Measurements from ENCODE around the gene FRG1. TPM values are rescaled to one million over a fixed set of nuclear protein-coding genes. Genes with fewer than 3 reads are reported as not detected.
"Not testable (repeated sequence)": the region's sequence is repeated elsewhere in the genome, so short reads cannot be mapped to it uniquely, and the experiment has no call there.

The FRG1 gene
- 67.6 and 67.8 TPM in 2 replicates for total RNA-seq

DNA sequence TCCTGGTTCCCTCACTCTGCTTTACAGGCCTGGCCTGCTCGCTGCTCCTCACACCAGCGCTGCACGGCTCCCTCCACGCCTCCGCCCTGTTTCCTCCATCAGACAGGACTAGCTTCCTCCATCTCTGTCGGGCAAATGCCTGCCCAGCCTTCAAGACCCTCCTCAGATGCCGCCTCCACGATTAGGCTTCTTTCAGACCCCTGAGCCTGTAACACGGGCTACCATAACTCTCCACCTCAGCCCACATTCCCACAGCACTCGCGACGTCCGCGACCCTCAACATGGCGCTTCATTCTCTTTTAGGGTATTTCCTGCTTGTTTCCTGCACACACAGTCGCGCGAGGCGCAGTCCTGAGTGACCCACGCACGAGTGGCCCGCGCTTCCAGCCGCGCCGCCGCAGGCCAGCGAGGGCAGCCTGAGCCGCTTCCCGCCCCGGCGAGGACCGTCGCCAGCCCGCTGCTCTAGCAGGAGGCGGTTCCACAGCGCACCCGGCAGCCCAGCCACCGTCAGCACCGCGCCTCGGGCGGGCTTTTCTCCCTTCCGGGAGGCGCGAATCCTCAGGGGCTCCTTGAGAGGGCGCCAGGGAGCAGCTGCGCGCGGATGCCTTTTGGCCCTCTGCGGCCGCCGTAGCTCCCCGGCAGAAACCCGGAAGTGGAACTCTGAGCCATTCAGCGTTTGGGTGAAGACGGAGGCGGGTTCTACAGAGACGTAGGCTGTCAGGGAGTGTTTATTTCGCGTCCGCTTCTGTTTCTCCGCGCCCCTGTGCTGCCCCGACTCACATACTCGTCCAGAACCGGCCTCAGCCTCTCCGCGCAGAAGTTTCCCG is at the start of gene FRG1:
Gene FRG1, plus strand, starts transcription at position 695 of the 827 bp plus-strand sequence. CDS start 138 bp downstream, outside the sequence.
- intact Hi-C loops (cut with micrococcal nuclease), result loop anchor here (5.0 kb wide), 1 partner anchor 308 kb away; no protein-coding TSS in a partner anchor

GRCh38 chr4:189897667-189898066 is 43.0 kb upstream of the FRG1 start:
- intact Hi-C loops (cut with micrococcal nuclease), result no loop called here

- intact Hi-C loops (cut with micrococcal nuclease), result not testable (repeated sequence)
Measured at GRCh38 chr4:189899481-189900015, 41.1 kb upstream of the FRG1 start.

DNA sequence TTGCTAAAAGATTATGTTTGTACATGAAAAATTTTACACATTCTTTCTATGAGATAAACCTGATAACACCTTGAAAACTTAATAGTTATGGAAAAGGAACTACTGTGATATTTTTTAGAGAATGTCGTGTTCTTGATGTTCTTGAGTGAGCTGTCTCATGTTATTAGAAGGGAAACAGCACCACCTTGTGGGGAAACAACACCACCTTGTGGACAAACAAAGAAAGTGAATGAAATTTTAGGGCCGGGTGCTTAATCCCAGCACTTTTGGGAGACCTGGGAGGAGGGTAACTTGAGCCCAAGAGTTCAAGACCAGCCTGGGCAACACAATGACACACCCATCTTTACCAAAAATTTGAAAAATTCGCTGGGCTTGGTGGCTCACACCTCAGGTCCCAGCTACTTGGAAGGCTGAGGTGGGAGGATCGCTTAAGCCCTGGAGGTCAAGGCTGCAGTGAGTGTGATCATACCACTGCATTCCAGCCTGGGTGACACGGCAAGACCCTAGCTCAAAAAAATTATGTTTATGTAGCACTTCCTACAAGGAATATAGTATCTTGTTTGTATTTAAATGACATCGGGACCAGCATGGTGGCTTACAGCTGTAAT is 36.1 kb upstream of the FRG1 start:
- intact Hi-C loops (cut with micrococcal nuclease), result loop anchor here (2.0 kb wide), 1 partner anchor 112 kb away; no protein-coding TSS in a partner anchor

- intact Hi-C loops (cut with micrococcal nuclease), result no loop called here
Measured at GRCh38 chr4:189912170-189912569, 28.5 kb upstream of the FRG1 start.

DNA sequence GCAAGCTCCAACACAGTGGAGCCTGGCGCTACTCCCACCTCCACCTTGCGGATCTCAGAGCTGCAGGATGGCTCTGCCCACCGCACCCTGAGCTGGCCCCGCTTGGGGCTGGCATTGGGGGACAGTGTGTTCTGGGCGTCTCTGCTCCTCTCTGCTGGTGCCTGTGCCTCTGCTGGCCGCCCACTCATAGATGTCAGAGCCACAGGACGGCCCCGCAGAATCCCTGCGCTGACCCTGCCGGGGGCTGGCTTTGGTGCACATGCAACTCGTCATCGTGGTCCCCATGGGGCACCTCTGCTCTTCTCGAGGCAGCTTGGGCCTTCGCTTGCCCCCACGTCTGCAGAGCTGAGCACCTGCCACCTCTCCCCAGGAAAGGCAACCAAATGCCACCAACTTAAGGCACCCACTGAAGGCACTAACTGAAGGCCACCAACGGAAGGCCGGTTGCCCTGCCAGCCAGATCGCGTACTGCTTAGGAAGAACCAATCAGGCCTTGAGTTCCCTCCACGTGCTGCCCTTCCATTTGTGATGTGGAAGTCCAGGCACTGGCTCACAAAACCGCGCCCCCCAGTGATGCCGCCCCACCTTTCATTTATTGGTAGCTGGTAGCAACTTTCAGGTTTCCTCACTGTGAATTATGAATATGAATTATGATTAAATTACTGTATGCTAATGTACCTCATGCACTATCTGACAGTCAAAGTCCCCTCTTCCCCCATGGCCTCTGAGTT is 23.3 kb upstream of the FRG1 start:
- intact Hi-C loops (cut with micrococcal nuclease), result no loop called here

DNA sequence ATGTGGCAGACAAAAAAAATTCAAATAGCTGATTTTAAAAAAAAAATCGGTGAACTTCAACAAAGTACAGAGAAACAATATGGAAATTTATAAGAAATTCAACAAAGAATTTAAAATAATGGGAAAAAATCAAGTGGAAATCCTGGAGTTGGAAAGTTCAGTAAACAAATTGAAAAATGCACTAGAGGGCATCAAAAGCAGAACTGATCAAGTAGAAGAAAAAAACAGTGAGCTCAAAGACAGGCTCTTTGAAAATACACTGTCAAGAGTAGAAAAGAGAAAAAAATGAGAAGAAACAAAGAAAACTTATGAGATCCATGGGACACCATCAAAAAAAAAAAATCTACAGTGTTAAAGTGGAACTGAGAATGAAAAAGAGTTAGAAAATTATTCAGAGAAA is 19.6 kb upstream of the FRG1 start:
- intact Hi-C loops (cut with micrococcal nuclease), result no loop called here

DNA sequence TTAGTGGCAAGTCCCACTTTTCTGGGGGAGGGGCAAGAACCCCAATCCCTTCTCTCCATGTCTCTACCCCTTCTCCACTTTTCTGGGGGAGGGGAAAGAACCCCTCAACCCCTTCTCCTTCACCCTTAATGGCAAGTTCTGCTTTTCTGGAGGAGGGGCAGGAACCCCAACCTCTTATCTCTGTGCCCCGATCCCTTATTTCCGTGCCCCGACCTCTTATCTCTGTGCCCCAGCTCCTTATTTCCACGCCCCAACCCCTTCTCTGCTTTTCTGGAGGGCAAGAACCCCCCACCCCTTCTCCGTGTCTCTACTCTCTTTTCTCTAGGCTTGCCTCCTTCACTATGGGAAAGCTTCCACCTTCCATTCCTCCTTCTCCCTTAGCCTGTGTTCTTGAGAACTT is 13.9 kb upstream of the FRG1 start:
- intact Hi-C loops (cut with micrococcal nuclease), result not testable (repeated sequence)

DNA sequence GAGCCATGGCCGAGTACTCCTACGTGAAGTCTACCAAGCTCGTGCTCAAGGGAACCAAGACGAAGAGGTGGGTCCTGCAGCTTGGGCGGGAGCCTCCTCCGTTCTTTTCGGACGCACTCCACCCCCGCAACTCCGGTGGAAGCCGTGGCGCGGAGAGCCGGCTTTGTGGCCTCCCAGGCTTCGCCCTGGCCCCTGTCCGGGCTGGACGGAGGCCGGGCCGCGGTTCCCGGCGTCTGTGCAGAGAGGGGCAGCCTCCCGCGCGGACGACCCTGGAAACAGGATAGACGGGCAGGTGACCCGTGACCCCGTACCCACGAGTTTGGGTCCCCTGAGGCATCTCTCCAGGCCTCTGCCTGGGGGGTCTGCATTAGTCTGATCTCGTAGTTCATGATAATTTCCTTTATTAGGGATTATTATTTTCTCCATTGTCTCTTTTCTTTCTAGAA is 356 bp downstream of the FRG1 start:
- intact Hi-C loops (cut with micrococcal nuclease), result loop anchor here (5.0 kb wide), 1 partner anchor 309 kb away; no protein-coding TSS in a partner anchor

- intact Hi-C loops (cut with micrococcal nuclease), result loop anchor here (5.0 kb wide), 1 partner anchor 310 kb away; no protein-coding TSS in a partner anchor
Measured at GRCh38 chr4:189942412-189942811, 1.7 kb downstream of the FRG1 start.

GRCh38 chr4:189944077-189944476 is 3.4 kb downstream of the FRG1 start:
- intact Hi-C loops (cut with micrococcal nuclease), result loop anchor here (5.0 kb wide), 1 partner anchor 312 kb away; no protein-coding TSS in a partner anchor

- intact Hi-C loops (cut with micrococcal nuclease), result not testable (repeated sequence)
Measured at GRCh38 chr4:189946906-189947305, 6.2 kb downstream of the FRG1 start.

DNA sequence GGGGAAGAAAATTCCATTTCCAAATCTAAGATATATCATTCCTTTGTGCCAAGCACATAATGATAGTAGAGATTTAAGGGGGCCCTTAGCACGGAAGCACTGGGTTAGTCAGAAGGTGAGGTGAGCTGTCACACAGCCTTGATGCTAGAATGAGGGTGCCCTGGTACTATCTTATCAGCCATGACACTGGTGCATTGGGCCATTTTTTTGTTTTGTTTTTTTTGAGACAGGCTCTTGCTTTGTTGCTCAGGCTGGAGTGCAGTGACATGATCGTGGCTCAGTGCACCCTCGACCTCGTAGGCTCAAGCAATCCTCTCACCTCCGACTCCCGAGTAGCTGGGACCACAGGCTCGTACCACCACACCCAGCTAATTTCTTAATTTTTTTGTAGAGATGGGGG is 7.8 kb downstream of the FRG1 start:
- intact Hi-C loops (cut with micrococcal nuclease), result not testable (repeated sequence)

GRCh38 chr4:189969291-189969690 is 28.6 kb downstream of the FRG1 start:
- intact Hi-C loops (cut with micrococcal nuclease), result not testable (repeated sequence)

DNA sequence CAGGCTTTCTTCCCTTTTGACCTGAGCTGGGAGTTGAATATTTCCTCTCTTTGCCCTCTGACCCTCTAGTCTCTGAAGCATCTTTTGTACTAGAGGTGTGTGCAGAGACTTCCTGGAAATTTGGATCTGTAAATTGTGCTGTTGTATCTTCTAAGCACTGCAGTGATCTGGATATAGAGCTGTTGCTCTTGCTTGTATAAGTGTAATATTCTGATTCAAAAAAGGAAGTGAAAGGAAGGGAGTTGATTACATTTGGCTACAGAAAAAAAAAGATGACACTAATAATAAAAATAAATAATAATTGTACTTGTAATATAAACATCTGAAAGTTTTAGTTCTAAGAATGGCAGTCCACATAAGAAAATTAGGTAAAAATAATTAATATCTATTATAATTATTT is 33.0 kb downstream of the FRG1 start:
- intact Hi-C loops (cut with micrococcal nuclease), result no loop called here

GRCh38 chr4:189974056-189974455 is 33.4 kb downstream of the FRG1 start:
- intact Hi-C loops (cut with micrococcal nuclease), result no loop called here

GRCh38 chr4:189979196-189980047 is 38.8 kb downstream of the FRG1 start:
- intact Hi-C loops (cut with micrococcal nuclease), result no loop called here

GRCh38 chr4:189980292-189980691 is 39.6 kb downstream of the FRG1 start:
- intact Hi-C loops (cut with micrococcal nuclease), result not testable (repeated sequence)

- intact Hi-C loops (cut with micrococcal nuclease), result no loop called here
Measured at GRCh38 chr4:189981970-189982369, 41.3 kb downstream of the FRG1 start.

- intact Hi-C loops (cut with micrococcal nuclease), result not testable (repeated sequence)
Measured at GRCh38 chr4:189983916-189984526, 43.3 kb downstream of the FRG1 start.
